Upper lobe of left lung (tissue), 6 donors: Measurements from ENCODE around the gene SOX8. TPM values are rescaled to one million over a fixed set of nuclear protein-coding genes. Genes with fewer than 3 reads are reported as not detected.

Experiments used
- ATAC-seq, 2 donors: fragments of 200-7000 bp; cut with Tn5 transposase; one replicate each; pipeline ENCODE4 v1.9.1; 2022; ENCODE audit warnings: mild to moderate bottlenecking in 2 of 2, moderate library complexity in 2 of 2; ENCODE audit not compliant: low FRiP score in 2 of 2
- DNase-seq, 2 donors: peaks; one replicate each; pipeline ENCODE4 v3.0.0-alpha.2; 2019 to 2020
- H3K27ac ChIP-seq, 4 donors: fragments of 200-600 bp; sonication (generic); one replicate each; pipeline ENCODE4 v1.5.1; 2016 to 2019
- H3K27me3 ChIP-seq, 4 donors: fragments of 200-600 bp; sonication (generic); one replicate each; pipeline ENCODE4 v1.5.1; 2017 to 2019
- H3K36me3 ChIP-seq, 4 donors: fragments of 200-600 bp; sonication (generic); one replicate each; pipeline ENCODE4 v1.5.1; 2016 to 2019
- H3K4me1 ChIP-seq, 4 donors: fragments of 200-600 bp; sonication (generic); one replicate each; pipeline ENCODE4 v1.5.1; 2018 to 2019
- H3K4me3 ChIP-seq, 4 donors: fragments of 200-600 bp; sonication (generic); one replicate each; pipeline ENCODE4 v1.5.1; 2017 to 2019; ENCODE audit warnings: mild to moderate bottlenecking in 2 of 4, moderate library complexity in 1 of 4
- H3K9me3 ChIP-seq, 4 donors: fragments of 200-600 bp; sonication (generic); one replicate each; pipeline ENCODE4 v1.5.1; 2018 to 2019
- EP300 ChIP-seq, 4 donors: sonication (generic); formaldehyde crosslinking; IDR thresholded peaks; one replicate each; pipeline ENCODE4 v1.5.1; 2017; ENCODE audit warnings: antibody characterized with exemption in 4 of 4, control low read depth in 2 of 4
- POLR2A ChIP-seq, 4 donors: fragments of 450-650 bp; IDR thresholded peaks; one replicate each; pipeline ENCODE4 v1.5.1; 2016 to 2017; ENCODE audit warnings: antibody characterized with exemption in 4 of 4, mild to moderate bottlenecking in 2 of 4
- POLR2AphosphoS5 ChIP-seq, 2 donors: sonication (generic); formaldehyde crosslinking; IDR thresholded peaks; one replicate each; pipeline ENCODE4 v1.5.1; 2017; ENCODE audit warnings: antibody characterized with exemption in 2 of 2
- WGBS, 2 donors: methylation state at CpG; one replicate each; pipeline ENCODE4 v1.1.5; 2017 to 2018; 5-methylcytosine and 5-hydroxymethylcytosine counted together
- total RNA-seq, 6 donors: library from RNA; depleted of rRNA in 4 of 6; stranded (reverse); fragments of >200 nt in 4 of 6; gene quantifications; one replicate each; pipeline versions ENCODE4 v1.1.0 to v1.2.1, GENCODE V29; 2016 to 2021
- TF ChIP-seq, protein P1 (sequence below), 6 experiments: fragments of 450-650 bp in 4 of 6; fragments of 200-600 bp in 2 of 6; sonication (generic) in 2 of 6; IDR thresholded peaks; one replicate each; pipeline ENCODE4 v1.5.1; 2016 to 2019; ENCODE audit warnings: antibody characterized with exemption in 6 of 6
- donor health status: DM: no; HTN: no; CAD: no; lungs with moderate emphysema.
- donor health status: DM: no; HTN: yes; CAD: no; lungs with severe emphysema.

Gene SOX8
- total RNA-seq, 6 donors from 2014 or later = 0.14 to 1.1 (median 0.57) TPM

DNA sequence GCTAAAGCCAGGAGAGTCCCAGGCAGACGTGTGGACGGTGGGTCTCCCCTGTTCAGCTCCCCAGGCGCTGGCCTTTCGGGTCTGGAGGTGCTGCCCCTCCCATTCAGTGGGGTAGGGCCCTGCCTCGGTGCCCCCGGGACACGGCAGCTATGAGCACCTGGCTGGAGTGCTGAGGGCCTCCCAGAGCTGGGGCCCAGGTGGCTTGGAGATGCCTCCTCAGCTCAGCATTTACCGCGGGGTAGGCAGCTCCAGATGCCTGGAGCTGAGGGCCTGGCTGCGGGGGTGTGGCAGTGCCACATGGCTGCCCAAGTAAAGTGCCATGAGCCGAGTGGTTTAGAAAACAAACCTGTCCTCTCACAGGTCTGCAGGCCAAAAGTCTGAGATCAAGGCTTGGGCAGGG lies 19.5 kb downstream of the SOX8 start:
- WGBS, 2 donors = 91% methylated on average over 5 of the region's 11 CpGs; no CpG with 5 or more reads in 1 of the 2 donors
- TF ChIP-seq EP300 (IDR thresholded peaks at IDR 0.05) = no peak
- TF ChIP-seq POLR2A (IDR thresholded peaks at IDR 0.05) = no peak
- no peak for TF ChIP-seq POLR2AphosphoS5 (IDR thresholded peaks at IDR 0.05)
- TF ChIP-seq, protein P1, sequence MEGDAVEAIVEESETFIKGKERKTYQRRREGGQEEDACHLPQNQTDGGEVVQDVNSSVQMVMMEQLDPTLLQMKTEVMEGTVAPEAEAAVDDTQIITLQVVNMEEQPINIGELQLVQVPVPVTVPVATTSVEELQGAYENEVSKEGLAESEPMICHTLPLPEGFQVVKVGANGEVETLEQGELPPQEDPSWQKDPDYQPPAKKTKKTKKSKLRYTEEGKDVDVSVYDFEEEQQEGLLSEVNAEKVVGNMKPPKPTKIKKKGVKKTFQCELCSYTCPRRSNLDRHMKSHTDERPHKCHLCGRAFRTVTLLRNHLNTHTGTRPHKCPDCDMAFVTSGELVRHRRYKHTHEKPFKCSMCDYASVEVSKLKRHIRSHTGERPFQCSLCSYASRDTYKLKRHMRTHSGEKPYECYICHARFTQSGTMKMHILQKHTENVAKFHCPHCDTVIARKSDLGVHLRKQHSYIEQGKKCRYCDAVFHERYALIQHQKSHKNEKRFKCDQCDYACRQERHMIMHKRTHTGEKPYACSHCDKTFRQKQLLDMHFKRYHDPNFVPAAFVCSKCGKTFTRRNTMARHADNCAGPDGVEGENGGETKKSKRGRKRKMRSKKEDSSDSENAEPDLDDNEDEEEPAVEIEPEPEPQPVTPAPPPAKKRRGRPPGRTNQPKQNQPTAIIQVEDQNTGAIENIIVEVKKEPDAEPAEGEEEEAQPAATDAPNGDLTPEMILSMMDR (IDR thresholded peaks at IDR 0.05) = no peak
- DNase-seq = peak in 1 of 2 donors; percentile 44
- ATAC-seq = no peak
- no peaks in the 10 kb centered on the region for H3K9me3 ChIP-seq
- H3K4me3 ChIP-seq = no peak overlapping the region
- H3K27me3 ChIP-seq = no peaks in the 10 kb centered on the region
- H3K36me3 ChIP-seq = no peaks in the 10 kb centered on the region
- H3K4me1 ChIP-seq = peaks cover 0 to 12% (median 9%) of the 10 kb centered on the region in 4 donors
- H3K27ac ChIP-seq = no peak overlapping the region

DNA sequence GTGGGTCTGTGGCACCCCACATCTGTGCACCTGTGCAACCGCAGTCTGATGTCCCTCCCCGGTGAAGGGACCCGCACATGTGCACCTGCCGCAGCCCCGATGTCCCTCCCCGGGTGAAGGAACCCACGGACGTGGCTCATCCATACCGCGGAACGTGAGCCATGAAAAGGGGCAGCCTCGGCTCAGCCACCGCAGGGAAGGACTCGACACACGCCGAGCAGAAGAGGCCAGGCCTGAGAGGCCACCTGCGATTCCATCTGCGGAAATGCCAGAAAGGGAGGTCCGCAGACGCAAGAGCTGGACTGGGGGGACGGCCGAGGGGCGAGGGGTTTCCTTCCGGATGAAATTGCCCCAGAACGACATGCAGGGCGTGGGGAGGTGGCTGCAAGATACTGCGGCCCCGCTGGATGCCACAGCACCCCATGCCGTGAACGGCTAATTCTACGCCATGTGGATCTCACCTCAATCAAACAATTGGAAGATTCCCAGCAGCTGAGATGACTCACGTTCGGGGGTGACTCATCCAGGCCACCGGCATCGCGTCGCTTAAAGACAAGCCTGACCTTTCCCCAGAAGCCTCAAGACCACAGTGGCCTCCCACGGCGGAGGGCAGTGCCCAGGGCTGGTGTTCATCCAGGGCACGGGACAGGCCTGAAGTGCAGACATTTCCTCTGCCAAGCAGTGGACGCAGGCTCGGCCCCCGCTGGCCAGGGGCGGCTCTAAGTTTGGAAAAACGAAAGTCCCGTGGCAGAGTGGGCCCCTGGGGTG lies 21.0 kb downstream of the SOX8 start:
- Histone ChIP-seq H3K4me3 (no peak overlapping the region), H3K9me3 (no peaks in the 10 kb centered on the region), H3K27me3 (no peaks in the 10 kb centered on the region), H3K4me1 (peaks cover 0 to 6% (median 6%) of the 10 kb centered on the region in 4 donors), H3K36me3 (no peaks in the 10 kb centered on the region), H3K27ac (no peak overlapping the region)
- DNase-seq (peak in 1 of 2 donors; percentile 72), ATAC-seq (peak in 1 of 2 donors; percentile 31)
- WGBS, 2 donors = 83 to 90% methylated on average over 27 to 40 of the region's 46 CpGs
- TF ChIP-seq POLR2AphosphoS5 (IDR thresholded peaks at IDR 0.05) (no peak), POLR2A (IDR thresholded peaks at IDR 0.05) (no peak), EP300 (IDR thresholded peaks at IDR 0.05) (no peak)
- TF ChIP-seq, protein P1 (IDR thresholded peaks at IDR 0.05) = no peak

DNA sequence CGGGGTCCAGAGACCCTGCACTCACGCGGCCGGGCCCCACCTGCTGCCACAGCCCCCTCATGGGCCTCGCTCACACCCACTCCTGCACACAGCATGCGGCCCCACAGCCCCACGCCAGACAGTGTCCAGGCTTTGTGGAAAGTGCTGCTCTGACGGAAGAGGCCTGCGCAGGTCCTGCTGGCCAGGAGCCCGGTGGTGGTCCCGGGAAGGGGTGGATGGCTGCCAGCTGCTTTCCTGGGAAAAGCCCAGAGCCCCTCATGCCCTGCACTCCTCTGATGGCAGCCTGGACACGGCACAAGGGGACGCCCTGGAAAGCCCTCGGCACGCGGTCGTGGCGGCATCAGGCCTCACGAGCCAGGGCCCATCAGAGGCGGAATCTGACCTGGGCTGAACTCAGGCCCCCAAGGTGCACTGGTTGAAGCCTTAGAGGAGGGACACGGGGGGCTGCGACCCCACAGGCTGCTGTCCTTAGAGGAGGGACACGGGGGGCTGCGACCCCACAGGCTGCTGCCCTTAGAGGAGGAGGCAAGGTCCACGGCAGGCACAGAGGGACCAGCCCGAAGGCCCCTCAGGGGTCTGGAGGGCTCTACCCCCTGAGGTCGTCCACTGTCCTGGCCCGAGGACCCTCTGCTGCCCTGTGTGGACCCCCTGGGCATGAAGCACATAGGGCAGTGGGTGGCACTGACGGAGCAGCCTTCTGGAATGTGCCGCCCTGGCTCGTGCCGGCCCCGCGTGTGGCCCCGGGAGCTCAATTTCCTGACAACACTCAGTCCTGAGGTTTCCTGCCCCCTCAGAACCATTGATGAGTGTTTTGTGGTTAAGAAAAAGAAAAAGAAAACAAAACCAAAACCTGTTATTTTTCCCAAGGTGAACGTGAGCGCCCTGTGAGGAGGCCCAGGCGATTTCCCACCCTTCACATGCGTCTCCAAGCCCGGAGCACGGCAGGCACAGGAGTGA lies 22.1 kb downstream of the SOX8 start:
- H3K27me3 ChIP-seq = no peaks in the 10 kb centered on the region
- H3K27ac ChIP-seq = no peak overlapping the region
- no peak for ATAC-seq
- no peaks in the 10 kb centered on the region for H3K4me1 ChIP-seq
- TF ChIP-seq POLR2AphosphoS5 (IDR thresholded peaks at IDR 0.05) (no peak), EP300 (IDR thresholded peaks at IDR 0.05) (no peak), POLR2A (IDR thresholded peaks at IDR 0.05) (no peak)
- TF ChIP-seq, protein P1 (IDR thresholded peaks at IDR 0.05) = no peak
- DNase-seq = peak in 1 of 2 donors; percentile 76
- no peak overlapping the region for H3K4me3 ChIP-seq
- no peaks in the 10 kb centered on the region for H3K9me3 ChIP-seq
- WGBS, 2 donors = 67 to 68% methylated on average over 26 to 28 of the region's 41 CpGs
- H3K36me3 ChIP-seq = no peaks in the 10 kb centered on the region

DNA sequence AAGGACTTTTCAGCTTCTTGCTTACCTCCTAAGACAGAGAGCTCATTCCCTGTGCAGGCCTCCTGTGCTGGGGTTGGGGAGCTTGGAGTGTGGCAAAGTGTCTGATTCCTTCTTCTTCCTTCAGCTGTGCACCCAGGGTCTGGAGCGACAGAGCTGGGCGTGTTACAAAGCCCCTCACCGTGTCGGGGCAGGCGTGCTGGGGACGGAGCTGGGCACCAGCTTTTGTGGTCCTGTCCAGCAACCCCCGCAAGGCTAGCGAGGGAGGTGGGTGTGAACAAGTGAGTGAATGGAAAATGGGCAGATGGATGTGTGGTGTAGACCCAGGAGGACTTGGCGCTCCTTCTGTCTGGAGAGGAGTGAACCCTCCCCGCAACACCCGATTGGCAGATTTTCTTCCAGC lies 23.7 kb downstream of the SOX8 start:
- H3K4me3 ChIP-seq = no peak overlapping the region
- no peak overlapping the region for H3K27ac ChIP-seq
- 83 to 89% methylated on average over 11 of the region's 11 CpGs for WGBS, 2 donors
- TF ChIP-seq POLR2AphosphoS5 (IDR thresholded peaks at IDR 0.05) = no peak
- TF ChIP-seq, protein P1 (IDR thresholded peaks at IDR 0.05) = no peak
- TF ChIP-seq POLR2A (IDR thresholded peaks at IDR 0.05) = no peak
- no peak for TF ChIP-seq EP300 (IDR thresholded peaks at IDR 0.05)
- ATAC-seq = no peak
- H3K9me3 ChIP-seq = no peaks in the 10 kb centered on the region
- no peaks in the 10 kb centered on the region for H3K4me1 ChIP-seq
- peaks cover 0 to under 1% (median 0%) of the 10 kb centered on the region in 4 donors for H3K27me3 ChIP-seq
- no peaks in the 10 kb centered on the region for H3K36me3 ChIP-seq
- peak in 1 of 2 donors; percentile 56 for DNase-seq
